CD4-positive, alpha-beta T cell treated with Interleukin-4 for 4 hours (primary cell): ENCODE data around the gene SESN2.

ENCODE experiments used
- DNase-seq: peaks from one replicate; pipeline ENCODE4 v3.0.0-alpha.2; 2020

SESN2 gene

GRCh38 chr1:28256197-28256827, 3.0 kb upstream of the SESN2 start:
- peak; percentile 73 for DNase-seq

GRCh38 chr1:28257736-28258135, 1.6 kb upstream of the SESN2 start:
- DNase-seq: no peak

GRCh38 chr1:28258628-28259251, 578 bp upstream of the SESN2 start:
- DNase-seq: no peak

GRCh38 chr1:28259934-28260802, 850 bp downstream of the SESN2 start:
- DNase-seq: no peak

- no peak for DNase-seq
These were observed 1.5 kb downstream of the SESN2 start for GRCh38 chr1:28260803-28261174.

GRCh38 chr1:28264897-28265296, 5.6 kb downstream of the SESN2 start:
- DNase-seq: no peak

- DNase-seq: no peak
These were observed 6.3 kb downstream of the SESN2 start for GRCh38 chr1:28265577-28265976.

- DNase-seq: no peak
These were observed 7.6 kb downstream of the SESN2 start for GRCh38 chr1:28266920-28267322.

GRCh38 chr1:28267633-28268032, 8.3 kb downstream of the SESN2 start:
- DNase-seq: no peak

GRCh38 chr1:28269529-28269928, 10.2 kb downstream of the SESN2 start:
- no peak for DNase-seq

- DNase-seq: no peak
These were observed 13.0 kb downstream of the SESN2 start for GRCh38 chr1:28272215-28272852.

GRCh38 chr1:28273216-28273860, 14.0 kb downstream of the SESN2 start:
- DNase-seq: no peak

- no peak for DNase-seq
These were observed 19.4 kb downstream of the SESN2 start for GRCh38 chr1:28278763-28279162.

GRCh38 chr1:28279721-28280120, 20.4 kb downstream of the SESN2 start:
- no peak for DNase-seq

GRCh38 chr1:28280501-28280900, 21.2 kb downstream of the SESN2 start:
- no peak for DNase-seq

- no peak for DNase-seq
These were observed 21.7 kb downstream of the SESN2 start for GRCh38 chr1:28280977-28281381.

- no peak for DNase-seq
These were observed 22.5 kb downstream of the SESN2 start for GRCh38 chr1:28281608-28282425.

GRCh38 chr1:28282426-28283407, 23.4 kb downstream of the SESN2 start:
- no peak for DNase-seq

- DNase-seq: no peak
These were observed 26.8 kb downstream of the SESN2 start for GRCh38 chr1:28286111-28286510.

GRCh38 chr1:28288487-28288886, 29.2 kb downstream of the SESN2 start:
- no peak for DNase-seq

- no peak for DNase-seq
These were observed 31.5 kb downstream of the SESN2 start for GRCh38 chr1:28290851-28291250.
